ENCODE results near the gene VGLL4. TPM values are rescaled to one million over a fixed set of nuclear protein-coding genes. Genes with fewer than 3 reads are reported as not detected.

VGLL4 gene
- total and polyA plus RNA-seq, 2 of the 4 experiments (the other 2 are of a cell fraction): 26.2 to 35.4 TPM

DNA sequence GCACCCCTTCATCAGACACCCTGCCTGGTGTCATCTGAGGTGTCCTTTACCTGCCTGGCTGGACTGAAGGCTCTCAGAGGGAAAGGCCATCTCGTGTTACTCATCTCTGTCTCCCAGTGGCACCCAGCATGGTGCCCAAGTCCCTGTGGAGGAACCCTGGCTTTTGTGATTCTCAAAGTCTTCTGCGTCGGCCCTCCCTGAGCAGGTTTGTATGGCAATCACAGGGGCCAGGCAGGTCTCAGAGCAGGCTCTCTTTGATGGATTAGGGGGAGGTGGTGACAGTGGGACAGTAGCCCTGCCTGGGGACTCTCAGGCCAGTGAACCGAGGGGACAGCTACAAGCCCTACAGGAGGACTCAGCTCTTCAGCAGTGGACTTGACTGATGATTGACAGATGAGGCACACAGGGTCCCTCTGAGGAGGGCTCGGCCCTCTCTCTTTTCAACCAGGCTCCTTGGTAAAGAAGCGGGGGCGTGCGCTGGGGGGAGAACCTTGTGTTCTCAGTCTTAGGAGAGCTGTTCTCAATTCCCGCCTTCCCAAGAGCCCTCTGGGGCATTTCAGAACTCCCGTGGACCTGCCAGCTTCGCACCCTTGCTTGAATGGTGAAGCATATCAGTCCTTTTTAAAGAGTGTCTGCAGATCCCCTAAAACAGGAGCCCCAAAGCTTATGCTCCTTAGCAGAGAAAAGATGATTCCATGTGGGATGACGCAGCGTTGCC, 108.3 kb downstream of the VGLL4 start:
- Histone ChIP-seq H3K9me3 (ENCODE audit: control insufficient read depth, insufficient read depth, low read length) (no peaks in the 10 kb centered on the region), H3K4me2 (ENCODE audit: low read depth, low read length) (no peak overlapping the region), H3K79me1 (ENCODE audit: low read depth in 1 of 2, low read length in 2 of 2) (peaks cover 18 to 20% of the 10 kb centered on the region in 2 experiments), H2BK20ac (ENCODE audit: low read depth, low read length) (no peak overlapping the region), H4K91ac (ENCODE audit: insufficient read depth, low read depth, low read length) (no peak overlapping the region), H3K4me3 (ENCODE audit: insufficient read depth, low read depth, low read length) (no peak overlapping the region), H3K4ac (ENCODE audit: low read depth, low read length) (no peak overlapping the region), H2BK5ac (ENCODE audit: low read depth, low read length, poor library complexity, severe bottlenecking) (no peak overlapping the region), H3K18ac (ENCODE audit: low read depth, low read length) (no peak overlapping the region), H3K9ac (ENCODE audit: low read depth, low read length) (no peak overlapping the region), H3K36me3 (ENCODE audit: control insufficient read depth, insufficient read depth, low read length) (no peaks in the 10 kb centered on the region), H3K56ac (ENCODE audit: extremely low read depth, insufficient read depth, low read length) (no peak overlapping the region), H3K27ac (ENCODE audit: insufficient read depth, low read length) (no peak overlapping the region), H2AK5ac (ENCODE audit: low read depth, low read length) (no peak overlapping the region), H2BK120ac (ENCODE audit: low read depth, low read length) (no peak overlapping the region), H3K23ac (ENCODE audit: low read depth, low read length) (no peak overlapping the region), H3K27me3 (ENCODE audit: control insufficient read depth, insufficient read depth, low read length) (no peaks in the 10 kb centered on the region), H3K14ac (replicated peaks; ENCODE audit: low read depth, low read length) (no peak overlapping the region), H2BK15ac (ENCODE audit: low read depth, low read length) (no peak overlapping the region), H4K5ac (ENCODE audit: low read depth, low read length) (no peak overlapping the region), H2AK9ac (replicated peaks; ENCODE audit: low read depth, low read length, poor library complexity) (no peak overlapping the region), H4K20me1 (ENCODE audit: insufficient read depth, low read length) (no peaks in the 10 kb centered on the region), H4K8ac (ENCODE audit: low read depth in 2 of 2, low read length in 2 of 2) (no peak overlapping the region), H3K4me1 (ENCODE audit: control insufficient read depth, insufficient read depth, low read length) (peaks cover 18% of the 10 kb centered on the region), H2AFZ (replicated peaks; ENCODE audit: low read length, poor library complexity) (no peak overlapping the region), H3K9me1 (ENCODE audit: insufficient read depth, low read length) (peaks cover 17% of the 10 kb centered on the region)
- no CpG with 5 or more reads among the region's 13 CpGs for WGBS, 2 experiments (ENCODE audit: extremely low coverage in 2 of 2, insufficient read length in 1 of 2)
- dilution Hi-C loops (cut with HindIII; ENCODE audit: low sequenced_read_pairs, unreplicated experiment): no loop called here
- TF ChIP-seq POLR2A (IDR thresholded peaks at IDR 0.05; ENCODE audit: low read depth, low read length) (no peak), BHLHE40 (IDR thresholded peaks at IDR 0.05; ENCODE audit: low read depth, low read length) (no peak), MAFK (IDR thresholded peaks at IDR 0.05; ENCODE audit: low read depth, low read length) (no peak), NFE2L2 (IDR thresholded peaks at IDR 0.05; ENCODE audit: low read depth, low read length) (no peak), SMC3 (IDR thresholded peaks at IDR 0.05; ENCODE audit: low read depth, low read length) (no peak), CEBPB (IDR thresholded peaks at IDR 0.05; ENCODE audit: low read depth, low read length) (no peak), FOS (IDR thresholded peaks at IDR 0.05; ENCODE audit: low read depth, low read length) (no peak), RFX5 (IDR thresholded peaks at IDR 0.05; ENCODE audit: low read depth, low read length) (no peak), MAZ (IDR thresholded peaks at IDR 0.05; ENCODE audit: borderline replicate concordance, low read depth, low read length) (no peak), CHD1 (IDR thresholded peaks at IDR 0.05; ENCODE audit: low read depth, low read length) (no peak), MXI1 (IDR thresholded peaks at IDR 0.05; ENCODE audit: borderline replicate concordance, low read depth, low read length) (no peak), RAD21 (IDR thresholded peaks at IDR 0.05; ENCODE audit: low read length) (no peak), RCOR1 (IDR thresholded peaks at IDR 0.05; ENCODE audit: insufficient replicate concordance, low read length) (no peak)
- TF ChIP-seq, protein P1, sequence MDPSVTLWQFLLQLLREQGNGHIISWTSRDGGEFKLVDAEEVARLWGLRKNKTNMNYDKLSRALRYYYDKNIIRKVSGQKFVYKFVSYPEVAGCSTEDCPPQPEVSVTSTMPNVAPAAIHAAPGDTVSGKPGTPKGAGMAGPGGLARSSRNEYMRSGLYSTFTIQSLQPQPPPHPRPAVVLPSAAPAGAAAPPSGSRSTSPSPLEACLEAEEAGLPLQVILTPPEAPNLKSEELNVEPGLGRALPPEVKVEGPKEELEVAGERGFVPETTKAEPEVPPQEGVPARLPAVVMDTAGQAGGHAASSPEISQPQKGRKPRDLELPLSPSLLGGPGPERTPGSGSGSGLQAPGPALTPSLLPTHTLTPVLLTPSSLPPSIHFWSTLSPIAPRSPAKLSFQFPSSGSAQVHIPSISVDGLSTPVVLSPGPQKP (IDR thresholded peaks at IDR 0.05; ENCODE audit: borderline replicate concordance, low read depth, low read length): no peak
- TF ChIP-seq, protein P2, sequence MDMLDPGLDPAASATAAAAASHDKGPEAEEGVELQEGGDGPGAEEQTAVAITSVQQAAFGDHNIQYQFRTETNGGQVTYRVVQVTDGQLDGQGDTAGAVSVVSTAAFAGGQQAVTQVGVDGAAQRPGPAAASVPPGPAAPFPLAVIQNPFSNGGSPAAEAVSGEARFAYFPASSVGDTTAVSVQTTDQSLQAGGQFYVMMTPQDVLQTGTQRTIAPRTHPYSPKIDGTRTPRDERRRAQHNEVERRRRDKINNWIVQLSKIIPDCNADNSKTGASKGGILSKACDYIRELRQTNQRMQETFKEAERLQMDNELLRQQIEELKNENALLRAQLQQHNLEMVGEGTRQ (IDR thresholded peaks at IDR 0.05; ENCODE audit: low read depth, low read length): no peak
- TF ChIP-seq, protein P3, sequence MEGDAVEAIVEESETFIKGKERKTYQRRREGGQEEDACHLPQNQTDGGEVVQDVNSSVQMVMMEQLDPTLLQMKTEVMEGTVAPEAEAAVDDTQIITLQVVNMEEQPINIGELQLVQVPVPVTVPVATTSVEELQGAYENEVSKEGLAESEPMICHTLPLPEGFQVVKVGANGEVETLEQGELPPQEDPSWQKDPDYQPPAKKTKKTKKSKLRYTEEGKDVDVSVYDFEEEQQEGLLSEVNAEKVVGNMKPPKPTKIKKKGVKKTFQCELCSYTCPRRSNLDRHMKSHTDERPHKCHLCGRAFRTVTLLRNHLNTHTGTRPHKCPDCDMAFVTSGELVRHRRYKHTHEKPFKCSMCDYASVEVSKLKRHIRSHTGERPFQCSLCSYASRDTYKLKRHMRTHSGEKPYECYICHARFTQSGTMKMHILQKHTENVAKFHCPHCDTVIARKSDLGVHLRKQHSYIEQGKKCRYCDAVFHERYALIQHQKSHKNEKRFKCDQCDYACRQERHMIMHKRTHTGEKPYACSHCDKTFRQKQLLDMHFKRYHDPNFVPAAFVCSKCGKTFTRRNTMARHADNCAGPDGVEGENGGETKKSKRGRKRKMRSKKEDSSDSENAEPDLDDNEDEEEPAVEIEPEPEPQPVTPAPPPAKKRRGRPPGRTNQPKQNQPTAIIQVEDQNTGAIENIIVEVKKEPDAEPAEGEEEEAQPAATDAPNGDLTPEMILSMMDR (conservative IDR thresholded peaks at IDR 0.05; ENCODE audit: low read depth, low read length): no peak
- DNase-seq (no peak), ATAC-seq (ENCODE audit: low read depth) (no peak)
- POLR2A ChIA-PET (ENCODE audit: unreplicated experiment): no interaction called here
- BruUV-seq (replicated peaks): no TSS peak
- in situ Hi-C loops (cut with MboI; ENCODE audit: low sequenced_read_pairs): no loop called here
- CTCF ChIA-PET: no interaction called here
- intact Hi-C loops (cut with micrococcal nuclease): no loop called here

All from IMR-90 (cell line).